KMS-11 (cell line): ENCODE data around the gene PYGM.
A peak's percentile ranks its signal among the peaks of the same experiment; 100 is the strongest.

Experiments
- H2AFZ ChIP-seq: fragments of 200-600 bp; sonication (generic); 2 replicates; pipeline ENCODE4 v1.6.1; 2016; ENCODE audit warnings: antibody characterized with exemption, mixed run types, low read depth
- H3K27ac ChIP-seq: fragments of 200-600 bp; sonication (generic); 2 replicates; pipeline ENCODE4 v1.6.1; 2016; ENCODE audit warnings: mild to moderate bottlenecking, mixed run types
- H3K27me3 ChIP-seq: fragments of 200-600 bp; sonication (generic); 2 replicates; pipeline ENCODE4 v1.6.1; 2017; ENCODE audit warnings: mild to moderate bottlenecking, low read depth, mixed run types, moderate library complexity; ENCODE audit not compliant: insufficient read depth
- H3K36me3 ChIP-seq: fragments of 200-600 bp; sonication (generic); 2 replicates; pipeline ENCODE4 v1.6.1; 2017; ENCODE audit warnings: mild to moderate bottlenecking, mixed run types; ENCODE audit not compliant: insufficient read depth
- H3K4me1 ChIP-seq: fragments of 200-600 bp; sonication (generic); 2 replicates; pipeline ENCODE4 v1.6.1; 2016; ENCODE audit warnings: mild to moderate bottlenecking, low read depth, mixed run types; ENCODE audit not compliant: poor library complexity, severe bottlenecking
- H3K4me2 ChIP-seq: fragments of 200-600 bp; sonication (generic); 2 replicates; pipeline ENCODE4 v1.7.0; 2016; ENCODE audit warnings: mild to moderate bottlenecking, mixed run types
- H3K4me3 ChIP-seq: fragments of 200-600 bp; sonication (generic); IDR thresholded peaks from 2 replicates; pipeline ENCODE4 v1.6.1; 2017; ENCODE audit warnings: low read depth, low read length, mixed read lengths; ENCODE audit not compliant: insufficient read depth
- H3K79me2 ChIP-seq: fragments of 200-600 bp; sonication (generic); 2 replicates; pipeline ENCODE4 v1.6.1; 2016; ENCODE audit warnings: low read depth, mixed run types; ENCODE audit not compliant: insufficient read depth
- H3K9ac ChIP-seq: fragments of 200-600 bp; sonication (generic); 2 replicates; pipeline ENCODE4 v1.6.1; 2016; ENCODE audit warnings: mild to moderate bottlenecking, mixed run types
- H4K20me1 ChIP-seq: fragments of 200-600 bp; sonication (generic); 2 replicates; pipeline ENCODE4 v1.6.1; 2016; ENCODE audit warnings: mild to moderate bottlenecking, mixed run types; ENCODE audit not compliant: insufficient read depth
- TF ChIP-seq, protein P1 (sequence below): fragments of 200-600 bp; sonication (generic); conservative IDR thresholded peaks from 2 replicates; pipeline ENCODE4 v1.6.1; 2017; ENCODE audit warnings: low read depth, mild to moderate bottlenecking, antibody characterized with exemption, low read length, moderate library complexity, mixed read lengths

Gene PYGM

DNA sequence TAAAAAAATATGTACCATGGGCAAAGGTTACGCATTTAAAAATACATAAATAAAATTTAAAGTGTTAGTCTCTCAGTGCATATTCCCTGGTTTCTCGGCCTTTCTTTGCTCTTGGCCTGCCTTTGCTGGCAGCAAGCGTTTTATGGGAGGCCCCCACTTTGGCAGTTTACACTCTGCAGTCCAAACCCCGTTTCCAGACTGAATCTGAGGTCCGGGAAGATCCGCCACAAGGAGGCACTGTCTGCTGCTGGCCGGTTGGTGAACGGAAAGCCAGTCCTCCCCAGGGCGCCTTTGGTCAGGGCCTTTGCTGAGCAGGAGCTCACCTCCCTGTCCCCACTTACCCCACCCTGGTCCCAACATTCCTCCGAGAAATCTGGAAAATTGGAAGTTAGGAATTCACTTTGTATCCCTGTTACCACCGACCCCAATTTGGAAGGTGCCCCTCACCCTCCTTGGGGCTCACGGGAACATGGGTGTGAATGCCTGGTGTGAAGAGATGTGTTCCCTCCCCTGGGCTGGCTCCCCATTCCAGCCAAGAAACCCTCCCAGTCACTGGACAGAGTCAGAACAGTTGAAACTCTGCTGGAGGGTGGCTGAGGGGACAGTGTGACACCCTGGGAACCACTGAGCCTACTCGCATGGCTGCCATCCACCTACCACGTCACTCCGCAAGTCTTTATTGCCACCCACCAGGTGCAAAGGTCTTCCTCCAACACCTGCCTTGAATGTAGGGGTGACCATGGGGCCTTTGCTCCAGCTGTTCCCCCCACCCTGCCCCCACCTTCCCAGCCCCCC is 27.9 kb upstream of the PYGM start:
- no peaks in the 10 kb centered on the region for H3K27me3 ChIP-seq
- H3K4me1 ChIP-seq: no peaks in the 10 kb centered on the region
- H3K9ac ChIP-seq: no peak overlapping the region
- H3K4me2 ChIP-seq: no peak overlapping the region
- no peak overlapping the region for H3K27ac ChIP-seq
- TF ChIP-seq, protein P1, sequence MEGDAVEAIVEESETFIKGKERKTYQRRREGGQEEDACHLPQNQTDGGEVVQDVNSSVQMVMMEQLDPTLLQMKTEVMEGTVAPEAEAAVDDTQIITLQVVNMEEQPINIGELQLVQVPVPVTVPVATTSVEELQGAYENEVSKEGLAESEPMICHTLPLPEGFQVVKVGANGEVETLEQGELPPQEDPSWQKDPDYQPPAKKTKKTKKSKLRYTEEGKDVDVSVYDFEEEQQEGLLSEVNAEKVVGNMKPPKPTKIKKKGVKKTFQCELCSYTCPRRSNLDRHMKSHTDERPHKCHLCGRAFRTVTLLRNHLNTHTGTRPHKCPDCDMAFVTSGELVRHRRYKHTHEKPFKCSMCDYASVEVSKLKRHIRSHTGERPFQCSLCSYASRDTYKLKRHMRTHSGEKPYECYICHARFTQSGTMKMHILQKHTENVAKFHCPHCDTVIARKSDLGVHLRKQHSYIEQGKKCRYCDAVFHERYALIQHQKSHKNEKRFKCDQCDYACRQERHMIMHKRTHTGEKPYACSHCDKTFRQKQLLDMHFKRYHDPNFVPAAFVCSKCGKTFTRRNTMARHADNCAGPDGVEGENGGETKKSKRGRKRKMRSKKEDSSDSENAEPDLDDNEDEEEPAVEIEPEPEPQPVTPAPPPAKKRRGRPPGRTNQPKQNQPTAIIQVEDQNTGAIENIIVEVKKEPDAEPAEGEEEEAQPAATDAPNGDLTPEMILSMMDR: peak; percentile 43
- no peaks in the 10 kb centered on the region for H4K20me1 ChIP-seq
- no peak overlapping the region for H3K4me3 ChIP-seq
- H2AFZ ChIP-seq: no peak overlapping the region
- no peaks in the 10 kb centered on the region for H3K79me2 ChIP-seq
- no peaks in the 10 kb centered on the region for H3K36me3 ChIP-seq

DNA sequence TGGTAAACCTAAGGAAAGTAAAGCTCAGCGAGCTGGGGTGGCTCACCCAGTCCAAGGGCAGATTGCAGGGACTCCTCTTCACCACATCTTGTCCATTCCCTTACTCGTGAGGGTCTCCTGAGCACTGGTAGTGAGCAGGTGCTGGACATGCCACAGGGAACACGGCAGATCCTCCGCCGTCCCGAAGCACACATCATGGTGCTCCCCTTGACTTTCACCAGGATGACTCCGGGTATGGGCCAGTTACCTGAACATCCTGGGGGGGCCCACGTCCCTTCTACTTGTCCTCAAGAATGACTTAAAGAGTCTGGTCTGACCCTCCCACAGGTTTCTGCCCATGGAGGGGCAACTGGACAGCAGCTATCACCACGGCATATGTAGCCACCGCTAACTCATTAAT is 26.5 kb upstream of the PYGM start:
- Histone ChIP-seq H3K4me2 (no peak overlapping the region), H3K79me2 (no peaks in the 10 kb centered on the region), H4K20me1 (no peaks in the 10 kb centered on the region), H3K4me3 (no peak overlapping the region), H3K9ac (no peak overlapping the region), H3K4me1 (no peaks in the 10 kb centered on the region), H3K27me3 (no peaks in the 10 kb centered on the region), H2AFZ (no peak overlapping the region), H3K27ac (no peak overlapping the region), H3K36me3 (no peaks in the 10 kb centered on the region)
- TF ChIP-seq, protein P1: no peak

DNA sequence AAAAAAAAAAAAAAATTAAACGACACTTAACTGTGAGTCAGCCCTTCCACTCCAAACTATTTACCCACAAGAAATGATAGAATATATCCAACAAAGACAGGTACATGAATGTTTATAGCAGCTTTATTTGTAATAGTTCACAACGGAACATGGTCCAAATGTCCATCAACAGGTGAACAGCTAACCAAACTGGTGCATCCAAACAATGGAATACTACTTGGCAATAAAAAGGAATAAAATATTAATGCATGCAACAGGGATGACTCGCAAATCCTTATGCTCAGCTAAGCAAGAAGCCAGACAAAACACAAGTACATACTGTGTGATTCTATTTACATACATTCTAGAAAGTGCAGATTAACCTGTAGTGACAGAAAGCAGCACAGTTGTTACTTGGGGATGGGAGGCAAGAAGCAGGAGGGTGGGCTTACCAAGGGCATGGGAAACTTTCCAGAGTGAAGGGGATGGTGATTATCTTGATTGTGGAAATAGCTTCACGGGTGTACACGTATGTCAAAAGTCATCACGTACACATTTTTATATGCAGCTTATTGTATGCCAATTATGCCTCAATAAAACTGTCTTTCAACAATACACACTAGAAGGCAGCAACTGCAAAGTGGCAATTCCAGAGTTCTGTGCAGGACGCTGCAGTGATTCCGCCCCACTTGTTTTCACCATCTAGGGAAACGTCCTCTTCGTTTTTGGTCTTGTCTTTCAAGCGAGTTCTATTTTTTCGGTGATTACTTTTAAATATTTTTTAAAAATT is 25.2 kb upstream of the PYGM start:
- Histone ChIP-seq H2AFZ (no peak overlapping the region), H3K9ac (no peak overlapping the region), H3K27me3 (no peaks in the 10 kb centered on the region), H3K36me3 (no peaks in the 10 kb centered on the region), H3K4me1 (peaks cover 3% of the 10 kb centered on the region), H3K27ac (no peak overlapping the region), H3K4me2 (no peak overlapping the region), H3K79me2 (no peaks in the 10 kb centered on the region), H4K20me1 (no peaks in the 10 kb centered on the region), H3K4me3 (no peak overlapping the region)
- TF ChIP-seq, protein P1: no peak

DNA sequence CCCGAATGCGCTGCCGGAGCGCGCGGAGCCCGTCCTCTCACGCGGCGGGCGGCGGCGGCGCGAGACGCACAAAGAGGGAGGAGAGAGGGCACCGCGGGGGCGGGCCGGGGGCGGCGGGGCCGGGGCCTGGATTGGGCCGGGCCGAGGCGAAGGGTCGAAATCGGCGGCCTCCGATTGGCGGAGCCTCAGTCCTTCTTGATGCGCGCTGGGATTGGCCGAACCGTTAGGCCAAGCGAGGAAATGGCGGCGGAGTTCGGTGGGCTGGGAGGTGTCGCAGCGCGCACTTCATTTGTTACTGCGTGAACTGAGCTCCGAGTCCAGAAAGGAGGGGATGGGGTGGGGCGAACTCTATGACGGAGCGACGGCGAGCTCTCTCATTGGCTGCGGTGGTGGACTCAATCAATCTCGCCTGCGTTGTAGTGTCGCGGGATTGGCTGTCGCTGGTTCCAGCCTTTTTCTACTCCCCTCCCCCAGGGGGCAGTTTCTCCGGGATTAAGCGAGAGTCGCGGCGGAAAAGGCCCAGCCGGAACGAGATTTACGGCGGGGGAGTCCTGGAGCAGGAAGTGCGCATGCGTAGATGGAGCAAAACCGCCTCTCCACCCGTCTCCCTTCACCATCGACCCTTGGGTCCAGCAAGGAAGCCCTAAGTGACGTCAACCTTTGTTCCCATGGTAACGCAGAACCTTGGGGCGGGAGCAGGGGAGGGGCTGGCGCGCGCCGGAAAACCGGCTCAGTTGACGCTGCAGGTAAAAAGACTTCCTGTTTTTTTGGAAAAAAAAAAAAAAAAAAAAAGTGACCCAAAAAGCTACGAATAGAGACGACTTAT is 18.9 kb upstream of the PYGM start, which contains the start of gene SF1:
TSS of gene SF1 (minus strand) at position 70 of the 826 bp plus-strand sequence. CDS start 150 bp downstream, outside the sequence.
- H3K27me3 ChIP-seq: no peaks in the 10 kb centered on the region; the same call in 1 of the 2 replicates
- peaks cover 23% of the 10 kb centered on the region; the same call in 1 of the 2 replicates for H3K36me3 ChIP-seq
- H3K4me1 ChIP-seq: peaks cover 42% of the 10 kb centered on the region
- H3K9ac ChIP-seq: peak within 1 kb of the TSS; percentile 88
- H3K4me3 ChIP-seq: peak within 1 kb of the TSS; percentile 46
- peak within 1 kb of the TSS; percentile 68 for H2AFZ ChIP-seq
- peaks cover 37% of the 10 kb centered on the region for H4K20me1 ChIP-seq
- peak within 1 kb of the TSS; percentile 87 for H3K4me2 ChIP-seq
- TF ChIP-seq, protein P1: no peak
- H3K79me2 ChIP-seq: peaks cover 39% of the 10 kb centered on the region
- H3K27ac ChIP-seq: peak within 1 kb of the TSS; percentile 94
